Mucosa of stomach (tissue), 1 donor: ENCODE measurements around the gene MRGPRF.

Source experiments
- H3K27me3 ChIP-seq: one replicate; pipeline ENCODE4 v1.7.0; 2013; ENCODE audit warnings: mild to moderate bottlenecking, low read length; ENCODE audit not compliant: control insufficient read depth, insufficient read depth
- H3K36me3 ChIP-seq: one replicate; pipeline ENCODE4 v1.7.0; 2013; ENCODE audit warnings: low read length; ENCODE audit not compliant: control insufficient read depth, insufficient read depth
- H3K4me1 ChIP-seq: one replicate; pipeline ENCODE4 v1.7.0; 2013; ENCODE audit warnings: mild to moderate bottlenecking, low read length; ENCODE audit not compliant: control insufficient read depth, insufficient read depth
- H3K4me3 ChIP-seq: one replicate; pipeline ENCODE4 v1.7.0; 2013; ENCODE audit warnings: low read length
- H3K9ac ChIP-seq: one replicate; pipeline ENCODE4 v1.7.0; 2013; ENCODE audit warnings: mild to moderate bottlenecking, low read length, moderate library complexity
- H3K9me3 ChIP-seq: one replicate; pipeline ENCODE4 v1.7.0; 2013; ENCODE audit warnings: mild to moderate bottlenecking, low read length, moderate library complexity; ENCODE audit not compliant: control insufficient read depth
- donor health status: Pancreatic carcinoma.

The MRGPRF gene, protein sequence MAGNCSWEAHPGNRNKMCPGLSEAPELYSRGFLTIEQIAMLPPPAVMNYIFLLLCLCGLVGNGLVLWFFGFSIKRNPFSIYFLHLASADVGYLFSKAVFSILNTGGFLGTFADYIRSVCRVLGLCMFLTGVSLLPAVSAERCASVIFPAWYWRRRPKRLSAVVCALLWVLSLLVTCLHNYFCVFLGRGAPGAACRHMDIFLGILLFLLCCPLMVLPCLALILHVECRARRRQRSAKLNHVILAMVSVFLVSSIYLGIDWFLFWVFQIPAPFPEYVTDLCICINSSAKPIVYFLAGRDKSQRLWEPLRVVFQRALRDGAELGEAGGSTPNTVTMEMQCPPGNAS

DNA sequence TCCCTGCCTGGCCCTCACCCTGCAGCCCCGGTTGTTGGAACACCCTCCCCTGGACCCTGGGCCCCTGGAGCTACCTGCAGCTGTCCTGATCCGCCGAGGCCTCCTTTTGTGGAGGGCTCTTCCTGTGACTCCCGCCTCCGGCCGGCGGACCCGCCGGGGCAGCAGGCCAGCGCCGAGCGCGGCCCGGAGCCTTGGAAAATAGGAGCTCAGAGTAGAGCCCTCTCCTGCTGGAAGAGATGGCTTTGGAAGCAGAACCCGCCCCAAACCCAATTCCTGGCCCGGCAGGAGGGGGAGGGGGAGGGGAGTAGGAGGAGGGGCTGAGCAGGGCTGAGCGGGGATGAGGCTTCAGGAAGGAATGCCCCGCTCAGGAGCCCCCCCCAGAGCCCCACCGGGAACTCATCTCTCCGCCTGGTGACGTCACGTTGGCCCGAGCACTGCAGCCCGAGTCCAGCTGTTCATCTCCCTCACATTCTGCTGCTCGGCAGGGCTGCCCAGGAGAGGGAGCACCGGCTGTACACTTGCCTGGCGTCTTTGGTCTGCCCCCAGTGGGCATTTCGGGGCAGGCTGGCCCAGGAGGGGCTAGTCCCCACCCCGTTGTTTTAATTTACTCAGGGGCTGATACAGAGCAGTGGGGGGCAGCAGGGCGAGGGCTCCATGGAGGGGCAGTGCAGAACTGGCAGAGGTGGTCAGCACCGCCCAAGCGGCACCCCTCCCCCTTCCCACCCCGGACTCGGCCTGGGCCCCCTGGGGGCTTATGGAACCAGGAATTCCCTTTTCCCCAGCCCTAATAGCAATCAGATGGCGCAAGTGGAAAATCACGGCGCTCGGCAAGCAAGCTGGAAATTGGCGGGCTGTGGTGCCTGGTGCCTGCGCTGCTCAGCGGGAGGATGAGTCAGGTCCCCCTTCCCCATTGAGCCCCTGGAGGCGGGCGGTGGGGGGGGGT lies at the start of gene MRGPRF:
TSS of gene MRGPRF (minus strand) at position 238 of the 943 bp plus-strand sequence. CDS start 3,345 bp downstream, outside the sequence.
- peaks cover 40% of the 10 kb centered on the region for H3K4me1 ChIP-seq
- peak within 1 kb of the TSS; percentile 65 for H3K9ac ChIP-seq
- peaks cover 28% of the 10 kb centered on the region for H3K27me3 ChIP-seq

DNA sequence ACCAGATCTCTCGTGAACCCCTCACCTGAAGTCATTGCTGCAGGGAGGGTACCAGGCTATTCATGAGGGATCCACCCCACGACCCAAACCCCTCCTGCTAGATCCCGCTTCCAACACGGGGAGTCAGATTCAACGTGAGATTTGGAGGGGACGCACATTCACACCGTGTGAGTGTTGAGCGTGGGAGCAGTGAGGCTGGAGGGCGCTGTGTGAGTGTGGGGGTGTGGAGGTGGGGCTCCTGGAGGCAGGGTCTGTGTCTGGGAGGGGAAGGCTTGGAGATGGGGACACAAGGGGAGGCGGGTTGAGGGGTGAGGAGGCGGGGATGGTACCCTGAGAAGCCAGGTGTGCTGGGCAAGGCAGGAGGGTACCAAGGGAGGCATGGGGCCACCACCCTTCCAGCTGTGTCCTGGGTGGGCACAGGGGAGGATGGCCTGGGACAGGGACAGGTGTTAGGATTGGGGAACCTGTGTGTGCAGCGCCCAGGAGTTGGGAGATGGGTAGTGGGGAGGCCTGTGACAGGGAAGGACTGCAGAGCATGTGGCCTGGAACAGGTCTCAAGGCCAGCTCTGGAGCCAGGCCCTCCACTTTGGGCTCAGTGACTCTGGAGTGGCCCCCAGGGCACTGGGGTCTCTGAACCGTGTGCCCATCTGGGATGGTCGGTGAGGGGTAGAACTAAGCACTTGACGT lies 49.3 kb upstream of the MRGPRF start:
- Histone ChIP-seq H3K4me3 (no peak overlapping the region), H3K9ac (no peak overlapping the region), H3K27me3 (no peaks in the 10 kb centered on the region), H3K4me1 (no peaks in the 10 kb centered on the region), H3K9me3 (no peaks in the 10 kb centered on the region), H3K36me3 (peaks cover 8% of the 10 kb centered on the region)

More for the DNA sequence above, at the start of gene MRGPRF:
- Histone ChIP-seq H3K9me3 (no peaks in the 10 kb centered on the region), H3K36me3 (no peaks in the 10 kb centered on the region), H3K4me3 (no peak within 1 kb of the TSS)

DNA sequence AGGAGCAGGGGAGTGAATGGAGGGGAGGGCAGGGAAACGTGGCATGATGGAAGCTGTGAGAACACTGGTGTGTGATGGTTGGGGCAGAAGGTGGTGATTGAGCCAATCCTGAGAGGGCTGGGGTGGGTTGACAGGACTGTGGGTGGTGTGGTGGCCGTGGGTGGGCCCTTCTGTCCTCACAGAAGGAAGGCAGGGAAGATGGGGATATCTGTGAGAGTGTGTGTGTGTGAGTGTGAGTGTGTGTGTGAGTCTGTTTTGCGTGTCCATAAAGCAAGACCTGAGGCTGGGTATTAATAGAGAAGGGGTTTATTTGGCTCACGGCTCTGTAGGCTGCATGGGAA lies 48.6 kb upstream of the MRGPRF start:
- no peak overlapping the region for H3K9ac ChIP-seq
- H3K4me1 ChIP-seq, result no peaks in the 10 kb centered on the region
- no peak overlapping the region for H3K4me3 ChIP-seq
- no peaks in the 10 kb centered on the region for H3K9me3 ChIP-seq
- H3K27me3 ChIP-seq, result no peaks in the 10 kb centered on the region
- H3K36me3 ChIP-seq, result peaks cover 8% of the 10 kb centered on the region

DNA sequence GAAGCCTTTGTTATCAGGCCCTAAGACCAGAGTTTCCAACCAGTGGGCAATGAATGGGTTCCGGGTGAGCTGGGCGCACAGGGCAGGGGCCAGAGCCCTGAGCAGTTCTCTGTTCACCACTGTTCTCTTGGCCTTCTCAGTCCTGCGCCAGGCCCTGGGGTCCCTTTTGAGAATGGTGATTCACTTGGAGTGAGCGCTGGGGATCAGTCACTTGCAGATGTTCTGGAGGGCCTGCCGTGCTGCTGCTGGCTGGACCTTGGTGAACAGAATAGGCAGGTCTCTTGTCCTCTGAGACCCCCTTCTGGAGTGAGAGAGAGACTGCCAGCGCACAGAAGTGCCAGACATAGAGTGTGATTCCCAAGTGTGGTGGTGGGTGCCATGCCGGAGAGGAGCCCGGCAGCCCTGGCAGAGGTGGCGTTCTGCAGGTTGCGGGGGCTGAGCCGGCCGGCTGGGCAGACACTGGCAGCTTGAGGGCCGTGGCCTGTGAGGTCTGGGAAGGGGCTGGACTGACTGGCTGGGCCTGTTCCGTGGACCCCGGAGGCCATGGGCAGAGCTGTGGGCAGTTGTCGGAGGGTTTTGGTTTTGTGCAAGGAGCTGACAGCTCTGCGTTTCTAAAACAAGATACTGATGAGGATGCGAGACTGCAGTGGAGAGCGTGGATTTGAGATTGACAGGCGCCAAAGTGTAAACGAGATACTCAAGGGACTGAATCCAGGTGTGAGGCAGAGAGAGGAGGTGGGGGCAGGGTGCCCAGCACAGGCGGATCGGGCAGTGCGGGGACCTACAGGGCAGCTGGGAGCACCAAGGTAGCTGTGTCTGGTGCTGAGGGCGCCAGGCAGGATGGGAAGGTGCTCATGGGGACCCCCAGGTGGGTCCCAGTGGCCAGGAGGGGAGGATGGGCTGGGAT lies 48.0 kb upstream of the MRGPRF start:
- Histone ChIP-seq H3K27me3 (no peaks in the 10 kb centered on the region), H3K4me1 (no peaks in the 10 kb centered on the region), H3K9ac (no peak overlapping the region), H3K4me3 (no peak overlapping the region), H3K9me3 (no peaks in the 10 kb centered on the region), H3K36me3 (peaks cover 8% of the 10 kb centered on the region)

DNA sequence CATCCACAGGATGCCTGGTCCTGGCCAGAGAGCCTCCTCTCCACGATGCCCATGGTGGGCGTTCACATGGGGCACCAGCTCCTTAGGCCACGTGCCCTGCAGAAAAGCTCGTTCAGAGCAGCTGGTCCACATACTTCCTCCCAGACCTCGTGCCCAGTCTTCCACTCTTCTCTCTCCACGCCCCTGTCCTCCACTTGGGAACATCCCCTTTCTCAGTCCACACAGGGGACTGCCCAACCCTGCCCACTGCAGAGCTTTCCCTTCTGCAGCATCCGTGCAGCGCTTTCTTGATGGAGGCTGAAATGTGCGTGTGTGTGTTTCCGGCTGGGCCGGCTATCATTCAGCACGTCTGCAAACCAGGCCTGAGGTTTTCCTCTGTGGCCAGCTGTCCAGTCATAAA lies 46.9 kb upstream of the MRGPRF start:
- H3K4me3 ChIP-seq, result no peak overlapping the region
- H3K36me3 ChIP-seq, result peaks cover 6% of the 10 kb centered on the region
- H3K4me1 ChIP-seq, result peaks cover 9% of the 10 kb centered on the region
- no peaks in the 10 kb centered on the region for H3K27me3 ChIP-seq
- H3K9ac ChIP-seq, result no peak overlapping the region
- H3K9me3 ChIP-seq, result no peaks in the 10 kb centered on the region

DNA sequence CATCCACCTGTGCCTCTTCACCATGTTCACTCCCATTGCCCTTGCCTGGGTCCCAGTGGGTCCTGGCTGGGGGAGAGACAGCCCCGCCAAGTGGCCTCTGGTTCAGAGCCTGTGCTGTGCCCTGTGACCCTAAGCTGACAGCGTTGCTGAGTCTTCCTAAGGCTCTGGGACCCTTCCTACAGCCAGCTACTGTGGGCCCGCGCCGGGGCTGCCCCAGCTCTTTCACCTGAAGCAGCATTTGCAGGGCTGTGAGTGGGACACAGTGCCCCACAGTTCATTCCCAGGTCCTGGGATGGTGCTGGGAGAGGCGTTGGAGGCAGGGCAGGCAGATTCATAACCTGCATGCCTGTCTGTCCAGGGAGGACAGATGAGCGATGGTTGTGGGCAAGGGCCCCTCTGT lies 46.4 kb upstream of the MRGPRF start:
- Histone ChIP-seq H3K9me3 (no peaks in the 10 kb centered on the region), H3K4me3 (no peak overlapping the region), H3K27me3 (no peaks in the 10 kb centered on the region), H3K9ac (no peak overlapping the region), H3K4me1 (peaks cover 13% of the 10 kb centered on the region), H3K36me3 (peaks cover 3% of the 10 kb centered on the region)

DNA sequence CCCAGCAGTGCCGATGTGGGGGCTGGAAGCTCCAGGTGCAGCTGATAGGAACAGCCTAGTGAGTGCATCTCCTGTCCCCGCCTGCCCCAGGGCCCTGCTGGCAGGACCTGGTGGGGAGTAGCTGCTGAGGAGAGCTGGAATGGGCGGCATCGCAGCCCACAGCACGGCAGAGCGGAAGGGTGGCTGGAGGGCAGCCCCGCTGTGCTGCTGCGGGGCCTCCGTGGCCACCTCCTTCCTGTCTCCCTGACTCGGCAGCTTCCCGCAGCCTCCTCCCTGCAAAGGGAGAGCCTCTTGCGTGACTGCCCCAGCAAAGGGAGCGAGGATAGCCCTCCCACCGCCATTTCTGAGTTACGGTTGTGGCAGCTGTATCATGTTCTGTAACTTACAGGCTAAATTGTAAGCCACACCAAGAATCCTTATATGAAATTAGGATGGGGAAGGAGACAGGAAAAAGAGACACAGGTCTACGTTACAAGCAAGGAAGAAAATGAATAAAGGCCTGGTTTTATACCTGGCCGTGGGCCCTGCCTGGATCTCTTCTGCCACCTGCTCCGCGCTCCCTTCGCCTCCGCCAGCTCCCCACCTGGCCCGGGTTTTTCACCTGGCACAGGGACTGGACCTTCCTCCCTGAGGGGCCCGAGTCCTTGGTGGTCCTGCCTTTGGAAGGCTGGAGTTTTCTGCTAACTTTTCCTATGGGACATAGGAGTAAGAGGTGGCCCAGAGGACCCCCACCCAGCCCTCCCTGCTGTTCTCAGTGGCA lies 45.6 kb upstream of the MRGPRF start:
- Histone ChIP-seq H3K36me3 (peaks cover 3% of the 10 kb centered on the region), H3K4me3 (no peak overlapping the region), H3K4me1 (peaks cover 13% of the 10 kb centered on the region), H3K9me3 (no peaks in the 10 kb centered on the region), H3K27me3 (no peaks in the 10 kb centered on the region), H3K9ac (no peak overlapping the region)

DNA sequence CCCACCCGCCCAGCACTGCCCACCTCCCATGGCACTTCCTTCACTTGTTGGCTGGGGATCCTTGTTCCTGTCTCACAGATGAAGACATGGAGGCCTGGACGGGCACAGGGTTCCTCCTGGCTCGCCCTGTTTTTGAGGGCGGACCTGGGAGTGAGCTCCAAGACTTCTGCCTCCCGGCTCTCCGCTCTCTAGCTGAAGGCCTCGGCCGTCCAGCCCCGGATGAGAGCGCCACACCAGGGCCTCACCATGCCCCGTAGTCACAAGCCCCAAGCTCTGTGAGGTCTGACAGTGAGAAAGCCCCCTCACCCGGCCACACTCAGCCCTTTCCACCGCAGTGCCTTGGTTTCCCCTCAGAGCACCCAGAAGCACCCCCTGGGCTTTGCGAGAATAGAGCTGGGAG lies 44.8 kb upstream of the MRGPRF start:
- Histone ChIP-seq H3K4me1 (peaks cover 13% of the 10 kb centered on the region), H3K36me3 (peaks cover 3% of the 10 kb centered on the region), H3K27me3 (no peaks in the 10 kb centered on the region), H3K4me3 (no peak overlapping the region), H3K9me3 (no peaks in the 10 kb centered on the region), H3K9ac (no peak overlapping the region)

DNA sequence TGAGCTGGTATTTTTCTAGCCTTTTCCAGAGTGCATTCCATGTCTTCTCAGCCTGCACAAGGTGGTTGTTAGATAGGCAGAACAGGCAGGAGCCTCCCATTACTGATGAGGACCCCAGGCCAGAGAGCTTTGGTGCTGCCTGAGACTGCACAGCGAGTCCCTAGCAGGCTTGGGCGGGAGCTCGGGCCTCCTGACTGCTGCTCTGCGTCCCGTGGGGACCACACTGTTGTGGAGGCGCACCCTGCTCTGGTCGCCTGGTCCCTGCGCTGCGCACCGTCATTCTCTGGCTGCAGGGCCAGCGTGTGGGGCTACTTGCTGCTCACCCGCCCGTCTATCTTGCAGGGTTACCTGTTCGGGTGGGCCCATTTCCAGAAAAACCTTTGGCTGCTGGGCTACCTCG lies 44.2 kb upstream of the MRGPRF start:
- Histone ChIP-seq H3K9ac (no peak overlapping the region), H3K4me1 (peaks cover 13% of the 10 kb centered on the region), H3K36me3 (peaks cover 3% of the 10 kb centered on the region)

DNA sequence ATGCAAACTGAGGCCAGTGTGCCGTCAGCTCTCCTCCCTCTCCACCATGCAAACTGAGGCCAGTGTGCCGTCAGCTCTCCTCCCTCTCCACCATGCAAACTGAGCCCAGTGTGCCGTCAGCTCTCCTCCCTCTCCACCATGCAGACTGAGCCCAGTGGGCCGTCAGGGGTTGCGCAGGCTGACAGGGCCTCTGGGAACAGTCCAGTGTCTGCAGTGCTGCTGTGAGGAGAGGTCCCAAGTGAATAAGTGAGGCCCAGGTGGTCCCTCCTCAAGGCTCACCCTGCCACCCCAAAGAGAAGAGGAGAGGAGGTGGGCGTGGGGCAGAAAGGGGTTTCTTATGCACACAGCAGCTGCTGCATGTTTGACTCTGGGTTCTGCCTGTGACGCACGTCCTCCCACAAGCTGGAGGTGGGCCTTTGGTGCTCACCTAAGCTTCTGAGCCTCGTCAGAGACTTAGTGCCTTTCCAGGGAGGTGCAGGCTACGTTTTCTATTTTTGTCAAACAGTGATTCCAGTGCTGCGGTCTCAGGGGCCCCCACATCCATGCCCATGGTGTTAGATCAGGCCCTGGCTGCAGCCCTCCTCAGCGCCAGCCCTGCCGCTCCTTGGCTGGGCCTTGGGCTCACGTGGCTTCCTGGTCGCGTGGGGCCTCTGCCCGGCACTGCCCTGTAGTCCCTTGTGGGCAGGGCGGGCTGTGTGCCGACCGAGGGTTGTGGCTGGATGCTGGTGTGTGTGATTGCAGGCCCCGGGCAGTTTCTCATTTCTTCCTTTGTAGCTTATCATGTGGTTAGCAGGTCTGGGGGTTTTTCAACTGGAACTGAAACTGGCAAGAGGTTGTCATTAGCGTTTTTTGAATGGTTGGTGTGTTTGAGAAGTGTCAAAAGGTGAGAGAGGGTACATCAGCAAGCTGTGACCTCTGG lies 42.8 kb upstream of the MRGPRF start:
- Histone ChIP-seq H3K4me3 (no peak overlapping the region), H3K36me3 (peaks cover 3% of the 10 kb centered on the region), H3K9ac (peak overlapping the region; percentile 1), H3K4me1 (peaks cover 13% of the 10 kb centered on the region), H3K27me3 (no peaks in the 10 kb centered on the region), H3K9me3 (no peaks in the 10 kb centered on the region)

More for the DNA sequence above, 44.2 kb upstream of the MRGPRF start:
- H3K9me3 ChIP-seq, result no peaks in the 10 kb centered on the region
- no peaks in the 10 kb centered on the region for H3K27me3 ChIP-seq
- H3K4me3 ChIP-seq, result no peak overlapping the region
